Measurements from ENCODE around the gene ACAP2. TPM values are rescaled to one million over a fixed set of nuclear protein-coding genes. Genes with fewer than 3 reads are reported as not detected.

Gene ACAP2
- total RNA-seq, 3 donors from 2014 or later (not counting 1 experiment from before 2014, with no cell fraction given), result 103 to 132 (median 128) TPM

DNA sequence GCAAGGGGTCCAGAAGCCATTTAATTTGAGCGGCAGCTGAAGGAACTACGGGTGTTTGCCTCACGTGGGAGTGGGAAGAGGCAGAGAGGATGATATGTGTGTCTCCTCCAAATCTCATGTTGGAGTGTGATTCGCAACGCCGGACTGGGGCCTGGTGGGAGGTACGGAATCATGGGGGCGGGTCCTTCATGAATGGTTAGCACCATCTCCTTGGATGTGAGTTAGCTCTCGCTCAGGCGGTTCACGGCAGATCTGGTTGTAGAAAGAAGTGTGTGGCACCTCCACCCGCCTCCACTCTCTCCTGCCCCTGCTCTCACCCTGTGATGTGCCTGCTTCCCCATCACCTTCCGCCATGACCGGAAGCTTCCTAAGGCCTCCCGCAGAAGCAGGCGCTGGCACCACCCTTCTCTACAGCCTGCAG, 197.3 kb downstream of the ACAP2 start:
- no peak overlapping the region for H3K4me3 Mint-ChIP-seq
- Histone ChIP-seq H3K27ac (ENCODE audit: low read length) (no peak overlapping the region), H3K4me3 (ENCODE audit: low read length) (no peak overlapping the region), H3K36me3 (ENCODE audit: control insufficient read depth, insufficient read depth, low read length) (no peaks in the 10 kb centered on the region), H3K4me1 (ENCODE audit: control insufficient read depth, insufficient read depth, low read length) (peaks cover 4% of the 10 kb centered on the region), H3K9me3 (ENCODE audit: control insufficient read depth, insufficient read depth, low read length) (no peaks in the 10 kb centered on the region), H3K27me3 (ENCODE audit: control insufficient read depth, insufficient read depth, low read length) (no peaks in the 10 kb centered on the region)
- intact Hi-C loops (cut with micrococcal nuclease), result no loop called here
- no peak overlapping the region for H3K27ac Mint-ChIP-seq
- no peak for DNase-seq
- TF ChIP-seq, protein P1, sequence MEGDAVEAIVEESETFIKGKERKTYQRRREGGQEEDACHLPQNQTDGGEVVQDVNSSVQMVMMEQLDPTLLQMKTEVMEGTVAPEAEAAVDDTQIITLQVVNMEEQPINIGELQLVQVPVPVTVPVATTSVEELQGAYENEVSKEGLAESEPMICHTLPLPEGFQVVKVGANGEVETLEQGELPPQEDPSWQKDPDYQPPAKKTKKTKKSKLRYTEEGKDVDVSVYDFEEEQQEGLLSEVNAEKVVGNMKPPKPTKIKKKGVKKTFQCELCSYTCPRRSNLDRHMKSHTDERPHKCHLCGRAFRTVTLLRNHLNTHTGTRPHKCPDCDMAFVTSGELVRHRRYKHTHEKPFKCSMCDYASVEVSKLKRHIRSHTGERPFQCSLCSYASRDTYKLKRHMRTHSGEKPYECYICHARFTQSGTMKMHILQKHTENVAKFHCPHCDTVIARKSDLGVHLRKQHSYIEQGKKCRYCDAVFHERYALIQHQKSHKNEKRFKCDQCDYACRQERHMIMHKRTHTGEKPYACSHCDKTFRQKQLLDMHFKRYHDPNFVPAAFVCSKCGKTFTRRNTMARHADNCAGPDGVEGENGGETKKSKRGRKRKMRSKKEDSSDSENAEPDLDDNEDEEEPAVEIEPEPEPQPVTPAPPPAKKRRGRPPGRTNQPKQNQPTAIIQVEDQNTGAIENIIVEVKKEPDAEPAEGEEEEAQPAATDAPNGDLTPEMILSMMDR (IDR thresholded peaks at IDR 0.05), result no peak
- H3K4me1 Mint-ChIP-seq, result peaks cover 15 to 22% of the 10 kb centered on the region in 2 donors
- H3K9me3 Mint-ChIP-seq, result no peaks in the 10 kb centered on the region
- H3K36me3 Mint-ChIP-seq, result no peaks in the 10 kb centered on the region
- no peak for ATAC-seq
- 97% methylated on average over 16 of the region's 16 CpGs for WGBS (ENCODE audit: insufficient coverage)
- no peaks in the 10 kb centered on the region for H3K27me3 Mint-ChIP-seq (ENCODE audit: low read depth in 2 of 2)

DNA sequence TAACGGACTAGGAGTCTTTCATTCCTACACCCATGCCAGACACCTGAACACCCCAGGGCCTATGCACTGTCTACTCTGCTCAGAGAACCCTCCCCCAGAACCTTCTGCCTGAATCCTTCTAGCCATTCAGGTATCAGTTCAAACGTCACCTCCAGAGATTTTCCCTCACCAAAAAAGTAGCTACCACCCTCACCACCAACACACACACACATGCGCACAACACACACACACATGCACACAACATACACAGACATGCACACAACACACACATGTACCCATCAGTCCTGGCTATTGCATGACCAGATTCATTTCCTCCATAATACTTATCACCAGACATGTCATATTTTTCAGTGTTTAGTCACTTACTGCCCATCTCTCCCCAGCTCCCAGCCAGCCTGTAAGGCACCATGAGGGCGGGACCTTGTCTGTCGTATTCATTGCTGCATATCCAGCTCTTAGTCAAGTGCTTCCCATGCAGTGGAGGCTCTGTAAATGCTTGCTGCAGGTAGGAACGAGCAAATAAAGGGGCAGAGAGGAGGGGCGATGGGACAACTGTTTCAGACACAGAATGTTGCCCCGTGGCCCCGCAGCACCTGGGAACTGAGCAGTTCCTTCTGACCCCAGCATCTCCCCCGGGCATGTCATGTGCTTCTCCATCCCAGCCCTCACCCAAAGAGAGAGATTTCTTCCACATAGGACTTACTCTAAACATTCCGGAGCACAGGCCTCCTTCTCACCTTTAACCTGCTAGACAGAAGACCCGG, 201.0 kb downstream of the ACAP2 start:
- Mint-ChIP-seq H3K4me3 (no peak overlapping the region), H3K9me3 (no peaks in the 10 kb centered on the region), H3K4me1 (peaks cover 16 to 22% of the 10 kb centered on the region in 2 donors), H3K36me3 (no peaks in the 10 kb centered on the region), H3K27me3 (ENCODE audit: low read depth in 2 of 2) (no peaks in the 10 kb centered on the region), H3K27ac (no peak overlapping the region)
- Histone ChIP-seq H3K4me1 (ENCODE audit: control insufficient read depth, insufficient read depth, low read length) (peaks cover 8% of the 10 kb centered on the region), H3K27me3 (ENCODE audit: control insufficient read depth, insufficient read depth, low read length) (no peaks in the 10 kb centered on the region), H3K4me3 (ENCODE audit: low read length) (no peak overlapping the region), H3K36me3 (ENCODE audit: control insufficient read depth, insufficient read depth, low read length) (no peaks in the 10 kb centered on the region), H3K9me3 (ENCODE audit: control insufficient read depth, insufficient read depth, low read length) (no peaks in the 10 kb centered on the region), H3K27ac (ENCODE audit: low read length) (no peak overlapping the region)
- WGBS (ENCODE audit: insufficient coverage), result 96% methylated on average over 12 of the region's 12 CpGs
- DNase-seq, result peak in 1 of 2 donors; percentile 12
- TF ChIP-seq, protein P1 (IDR thresholded peaks at IDR 0.05), result no peak
- intact Hi-C loops (cut with micrococcal nuclease), result no loop called here
- no peak for ATAC-seq

DNA sequence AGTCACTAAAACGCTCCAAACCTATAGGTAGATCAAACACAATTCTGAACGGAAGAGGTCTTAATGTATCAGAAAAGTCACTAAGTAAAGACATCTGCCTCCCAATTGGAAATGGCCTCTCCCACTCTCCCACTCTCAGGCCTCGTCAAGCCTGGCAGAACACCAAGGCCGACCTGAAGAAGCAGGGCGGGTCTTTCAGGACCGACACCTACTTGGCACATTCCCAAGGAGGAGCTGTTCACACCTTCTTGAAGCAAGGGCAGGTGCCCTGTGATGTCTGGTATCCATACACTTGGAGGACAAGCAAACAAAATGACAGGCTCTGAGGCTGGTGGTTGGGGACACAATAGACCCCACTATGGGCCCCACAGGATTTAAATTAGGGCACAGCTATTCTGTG, 201.9 kb downstream of the ACAP2 start:
- no peaks in the 10 kb centered on the region for H3K36me3 Mint-ChIP-seq
- no peaks in the 10 kb centered on the region for H3K9me3 ChIP-seq (ENCODE audit: control insufficient read depth, insufficient read depth, low read length)
- WGBS (ENCODE audit: insufficient coverage), result 97% methylated on average over 6 of the region's 6 CpGs
- no peak overlapping the region for H3K4me3 ChIP-seq (ENCODE audit: low read length)
- no peaks in the 10 kb centered on the region for H3K9me3 Mint-ChIP-seq
- H3K27ac ChIP-seq (ENCODE audit: low read length), result no peak overlapping the region
- peaks cover 8% of the 10 kb centered on the region for H3K4me1 ChIP-seq (ENCODE audit: control insufficient read depth, insufficient read depth, low read length)
- H3K27ac Mint-ChIP-seq, result no peak overlapping the region
- H3K4me1 Mint-ChIP-seq, result peaks cover 16% of the 10 kb centered on the region in 2 donors
- H3K36me3 ChIP-seq (ENCODE audit: control insufficient read depth, insufficient read depth, low read length), result no peaks in the 10 kb centered on the region
- peak in 1 of 2 donors; percentile 3 for DNase-seq
- H3K27me3 ChIP-seq (ENCODE audit: control insufficient read depth, insufficient read depth, low read length), result no peaks in the 10 kb centered on the region
- no peaks in the 10 kb centered on the region for H3K27me3 Mint-ChIP-seq (ENCODE audit: low read depth in 2 of 2)
- TF ChIP-seq, protein P1 (IDR thresholded peaks at IDR 0.05), result no peak
- ATAC-seq, result no peak
- intact Hi-C loops (cut with micrococcal nuclease), result no loop called here
- H3K4me3 Mint-ChIP-seq, result no peak overlapping the region
